GM12878 (cell line): ENCODE results near the gene UST. TPM values are rescaled to one million over a fixed set of nuclear protein-coding genes. Genes with fewer than 3 reads are reported as not detected.
"Not testable (repeated sequence)": the region's sequence is repeated elsewhere in the genome, so short reads cannot be mapped to it uniquely, and the experiment has no call there.

Experiments
- ATAC-seq: fragments of 200-7000 bp; cut with Tn5 transposase; 3 replicates; pipeline ENCODE4 v1.9.1; 2020; ENCODE audit warnings: mild to moderate bottlenecking, moderate library complexity
- BruUV-seq: library from RNA; stranded (reverse); fragments of 400-500 nt; replicated peaks from 2 replicates; lab custom pipeline; 2021; lab: Mats Ljungman, UMichigan
- CTCF ChIA-PET: fragments of 300-600 bp; sonication (Branson Sonifier 250); formaldehyde crosslinking; extraction: SDS; loops from one replicate; lab custom pipeline; 2021; ENCODE audit warnings: inconsistent platforms; lab: Yijun Ruan, JAX
- POLR2A ChIA-PET: fragments of 350-600 bp; formaldehyde crosslinking; extraction: SDS; loops from one replicate; lab custom pipeline; 2021; ENCODE audit warnings: inconsistent platforms; lab: Charles Lee
- RAD21 ChIA-PET: fragments of 300-600 bp; sonication (Branson Sonifier 250); formaldehyde crosslinking; loops from one replicate; lab custom pipeline; 2023; ENCODE audit warnings: antibody characterized with exemption; ENCODE audit not compliant: unreplicated experiment; lab: Charles Lee
- SMC1A ChIA-PET: fragments of 300-600 bp; sonication (Branson Sonifier 250); formaldehyde crosslinking; loops from one replicate; lab custom pipeline; 2023; ENCODE audit not compliant: unreplicated experiment, uncharacterized antibody; lab: Charles Lee
- DNase-seq: peaks from one replicate; pipeline ENCODE4 v3.0.0-alpha.2; 2011; ENCODE audit warnings: low read depth, low spot score
- FAIRE-seq: peaks from 3 replicates; lab custom pipeline; 2011; peaks lifted over from hg19 to GRCh38; lab: Jason Lieb, UNC
- H2AFZ ChIP-seq: 2 replicates; pipeline ENCODE4 v1.6.0; 2011; ENCODE audit warnings: low read depth, low read length, control low read depth; ENCODE audit not compliant: control insufficient read depth
- H3K27ac ChIP-seq: 2 replicates; pipeline ENCODE4 v1.5.1; 2011; ENCODE audit warnings: control low read depth; ENCODE audit not compliant: control insufficient read depth, insufficient read depth
- H3K27me3 ChIP-seq, 2 experiments: replicated peaks in 1 of 2; 2 replicates each; pipeline versions ENCODE4 v1.6.0 to v1.6.1; 2011; ENCODE audit warnings: low read length in 1 of 2; ENCODE audit not compliant: control insufficient read depth in 2 of 2, insufficient read depth in 2 of 2
- H3K36me3 ChIP-seq, 2 experiments: 2 replicates each; pipeline ENCODE4 v1.5.1; 2011; ENCODE audit warnings: low read length in 1 of 2; ENCODE audit not compliant: control insufficient read depth in 2 of 2, insufficient read depth in 2 of 2
- H3K4me1 ChIP-seq: 2 replicates; pipeline ENCODE4 v1.6.1; 2011; ENCODE audit warnings: mild to moderate bottlenecking, low read length, moderate library complexity, mixed read lengths; ENCODE audit not compliant: control insufficient read depth, insufficient read depth
- H3K4me2 ChIP-seq: 2 replicates; pipeline ENCODE4 v1.6.0; 2011; ENCODE audit warnings: control low read depth; ENCODE audit not compliant: control insufficient read depth, insufficient read depth
- H3K4me3 ChIP-seq: fragments of 200-600 bp; sonication (generic); 2 replicates; pipeline ENCODE4 v1.5.1; 2016
- H3K79me2 ChIP-seq: 2 replicates; pipeline ENCODE4 v1.6.0; 2011; ENCODE audit warnings: low read length; ENCODE audit not compliant: control insufficient read depth, insufficient read depth
- H3K9ac ChIP-seq: 2 replicates; pipeline ENCODE4 v1.8.0; 2011; ENCODE audit warnings: low read length, control low read depth, mixed read lengths; ENCODE audit not compliant: control insufficient read depth, insufficient read depth
- H3K9me3 ChIP-seq: replicated peaks from 3 replicates; pipeline ENCODE4 v1.5.1; 2011; ENCODE audit warnings: mild to moderate bottlenecking, low read length; ENCODE audit not compliant: control insufficient read depth, insufficient read depth
- H4K20me1 ChIP-seq: 2 replicates; pipeline ENCODE4 v1.6.0; 2011; ENCODE audit not compliant: control insufficient read depth, insufficient read depth
- BHLHE40 ChIP-seq, 2 experiments: fragments of 450-650 bp in 1 of 2; IDR thresholded peaks; 2 replicates each; pipeline ENCODE4 v1.6.1; 2011 to 2017; ENCODE audit warnings: low read depth in 2 of 2, borderline replicate concordance in 1 of 2, improper control_type of control experiment in 1 of 2, low read length in 1 of 2, mild to moderate bottlenecking in 1 of 2
- IKZF2 ChIP-seq, 2 experiments: fragments of 450-650 bp; IDR thresholded peaks; 2 replicates each; pipeline ENCODE4 v1.6.1; 2017; ENCODE audit warnings: mild to moderate bottlenecking in 2 of 2, moderate library complexity in 2 of 2
- MLLT1 ChIP-seq: fragments of 450-650 bp; IDR thresholded peaks from 2 replicates; pipeline ENCODE4 v1.6.1; 2016; ENCODE audit warnings: mild to moderate bottlenecking
- RUNX3 ChIP-seq: IDR thresholded peaks from 2 replicates; pipeline ENCODE4 v1.6.1; 2012; ENCODE audit warnings: low read length, inconsistent platforms
- WGBS: methylation state at CpG from one replicate; pipeline ENCODE4 v1.1.6; 2016; ENCODE audit warnings: low lambda C conversion rate; ENCODE audit not compliant: insufficient replicate concordance, insufficient coverage; ENCODE audit errors: missing lambda C conversion rate; 5-methylcytosine and 5-hydroxymethylcytosine counted together
- in situ Hi-C: fragments of 300-500 bp; cut with MboI; formaldehyde crosslinking; loops from 9 replicates; pipeline ENCODE4 v1.14.3; 2018; ENCODE audit warnings: mixed read lengths
- intact Hi-C: fragments of 100-400 bp; cut with micrococcal nuclease; formaldehyde crosslinking; loops from one replicate; pipeline ENCODE4 v1.14.2; 2022; ENCODE audit not compliant: unreplicated experiment
- polyA plus RNA-seq, 11 experiments: library from polyadenylated mRNA; depleted of rRNA in 4 of 11; unstranded in 6 of 11; stranded (reverse) in 5 of 11; fragments of >200 nt; fragmentation: Nextera tagmentation in 4 of 11; fragmentation: Illumina TruSeq in 1 of 11; extraction: Ambion mirVana in 4 of 11; extraction: Trizol in 1 of 11; gene quantifications; 1 replicate in 1 of 11; 2 replicates in 10 of 11; pipeline versions ENCODE4 v1.2.1 to v1.2.3, GENCODE V29; 2011 to 2016; ENCODE audit warnings: inconsistent platforms in 2 of 11, missing spikeins in 2 of 11, low read depth in 1 of 11
- total RNA-seq, 4 experiments: library from RNA; depleted of rRNA in 3 of 4; stranded (reverse); fragments of >200 nt in 3 of 4; fragmentation: Illumina TruSeq in 1 of 4; extraction: Trizol in 1 of 4; gene quantifications; 2 replicates each; pipeline versions ENCODE4 v1.2.1 to v1.2.3, GENCODE V29; 2013 to 2021

UST gene
- total and polyA plus RNA-seq, 10 of the 15 experiments (the other 5 are each of a cell fraction or from before 2014, with no cell fraction given) = 0.74 to 43.3 (median 2.2) TPM

DNA sequence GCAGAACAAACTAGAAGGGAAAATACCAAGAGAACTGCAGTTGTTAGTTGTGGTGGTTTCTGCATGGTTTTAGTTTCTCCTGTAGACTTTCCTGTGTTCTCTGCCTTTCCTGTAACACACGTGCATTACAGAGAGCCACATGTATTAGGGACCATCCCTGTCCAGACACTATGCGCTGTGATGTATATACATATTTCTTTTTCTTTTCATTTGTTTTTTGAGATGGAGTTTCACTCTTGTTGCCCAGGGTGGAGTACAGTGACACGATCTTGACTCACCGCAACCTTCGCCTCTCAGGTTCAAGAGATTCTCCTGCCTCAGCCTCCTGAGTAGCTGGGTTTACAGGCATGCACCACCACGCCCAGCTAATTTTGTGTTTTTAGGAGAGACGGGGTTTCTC lies 292.2 kb downstream of the UST start:
- H3K4me1 ChIP-seq = peaks cover 19% of the 10 kb centered on the region
- BruUV-seq, H3K9ac ChIP-seq, H3K27ac ChIP-seq, H2AFZ ChIP-seq, FAIRE-seq, H4K20me1 ChIP-seq, H3K79me2 ChIP-seq, intact Hi-C loops, H3K4me3 ChIP-seq, H3K9me3 ChIP-seq, H3K27me3 ChIP-seq, in situ Hi-C loops, DNase-seq, H3K36me3 ChIP-seq: not testable (repeated sequence)
- 77% methylated on average over 7 of the region's 7 CpGs for WGBS
- TF ChIP-seq RUNX3 = peak; percentile 38; the same call in 1 of the 2 replicates
- TF ChIP-seq MLLT1 = peak; percentile 79; the same call in 1 of the 2 replicates
- peak; percentile 64 to 73; a peak in 2 of 4 replicates for TF ChIP-seq BHLHE40 (IDR thresholded peaks at IDR 0.05; ENCODE audit: borderline replicate concordance in 1 of 2, low read depth in 2 of 2, low read length in 1 of 2)
- peak in 1 of 2 experiments; percentile 33; a peak in 1 of 4 replicates for TF ChIP-seq IKZF2 (IDR thresholded peaks at IDR 0.05)
- ChIA-PET POLR2A (interaction anchor here (0.8 kb wide), 1 partner anchor 27 kb away, joined by 3 read pairs; no protein-coding TSS in a partner anchor), CTCF (interaction anchor here (1.3 to 1.5 kb wide), 3 partner anchors 23 to 393 kb away, joined by 3 to 4 read pairs (median 3); no protein-coding TSS in a partner anchor), RAD21 (interaction anchor here (0.6 to 14.4 kb wide), 5 partner anchors 8 to 156 kb away, joined by 3 to 521 read pairs (median 3); no protein-coding TSS in a partner anchor), SMC1A (interaction anchor here (0.7 to 26.9 kb wide), 4 partner anchors 8 to 382 kb away, joined by 3 to 1060 read pairs (median 206); no protein-coding TSS in a partner anchor)
- peak; percentile 28 for ATAC-seq
- H3K4me2 ChIP-seq = 0 out of 2 replicates have a peak overlapping the region, but pooled peaks have one; percentile 14
